GM12873 (cell line): Measurements from ENCODE around the gene ACTL10.

Experiments used
- CTCF ChIP-seq: IDR thresholded peaks from 2 replicates; pipeline ENCODE4 v1.5.1; 2012; ENCODE audit warnings: low read depth, mild to moderate bottlenecking, moderate library complexity, low read length, control low read depth; ENCODE audit not compliant: insufficient read depth; ENCODE audit errors: missing control alignments

Gene ACTL10

GRCh38 chr20:33666293-33667244 lies at the start of gene ACTL10:
TSS of gene ACTL10 (plus strand) at chr20:33666943. CDS start at chr20:33667498, 555 bp downstream.
- peak; percentile 21 for TF ChIP-seq CTCF

GRCh38 chr20:33621717-33622400 lies 44.9 kb upstream of the ACTL10 start:
- TF ChIP-seq CTCF, result no peak

GRCh38 chr20:33622705-33623365 lies 43.9 kb upstream of the ACTL10 start:
- no peak for TF ChIP-seq CTCF

- TF ChIP-seq CTCF, result no peak
Observed at GRCh38 chr20:33624399-33624798, 42.3 kb upstream of the ACTL10 start.

- TF ChIP-seq CTCF, result no peak
Observed at GRCh38 chr20:33626190-33626589, 40.6 kb upstream of the ACTL10 start.

GRCh38 chr20:33627577-33628216 lies 39.0 kb upstream of the ACTL10 start:
- TF ChIP-seq CTCF, result no peak

GRCh38 chr20:33629533-33629932 lies 37.2 kb upstream of the ACTL10 start:
- TF ChIP-seq CTCF, result no peak
